ENCODE measurements around the gene RABGAP1L. TPM values are rescaled to one million over a fixed set of nuclear protein-coding genes. Genes with fewer than 3 reads are reported as not detected.

The RABGAP1L gene
- total and polyA plus RNA-seq, 4 donors = 4.8 to 53.5 (median 18.8) TPM

- 99% methylated on average over 1 of the region's 1 CpG for WGBS
These were observed 163.0 kb downstream of the RABGAP1L start for GRCh38 chr1:174322202-174322862.

GRCh38 chr1:174324493-174324892 lies 165.2 kb downstream of the RABGAP1L start:
- Histone ChIP-seq H3K9me3 (ENCODE audit: control insufficient read depth in 4 of 4, low read length in 3 of 4) (peaks cover 2 to 7% (median 3%) of the 10 kb centered on the region in 4 donors), H3K4me3 (ENCODE audit: low read depth in 1 of 3, low read length in 3 of 3) (no peak overlapping the region), H3K4me1 (ENCODE audit: control insufficient read depth in 4 of 4, insufficient read depth in 4 of 4, low read length in 3 of 4) (no peaks in the 10 kb centered on the region), H3K27ac (ENCODE audit: low read depth in 1 of 2, low read length in 2 of 2) (no peak overlapping the region), H3K9ac (ENCODE audit: low read depth in 1 of 2, low read length in 2 of 2) (no peak overlapping the region), H3K27me3 (ENCODE audit: control insufficient read depth in 4 of 4, insufficient read depth in 4 of 4, low read length in 3 of 4) (no peaks in the 10 kb centered on the region), H3K36me3 (ENCODE audit: control insufficient read depth in 4 of 4, insufficient read depth in 3 of 4, low read depth in 1 of 4, low read length in 3 of 4) (no peaks in the 10 kb centered on the region)
- 97% methylated on average over 1 of the region's 1 CpG for WGBS
- DNase-seq (ENCODE audit: low spot score) = no peak
- no peak for TF ChIP-seq EGR1 (IDR thresholded peaks at IDR 0.05; ENCODE audit: low read depth in 2 of 2)
- TF ChIP-seq MAX (IDR thresholded peaks at IDR 0.05) = no peak

More at GRCh38 chr1:174322202-174322862, 163.0 kb downstream of the RABGAP1L start:
- H3K27me3 ChIP-seq (ENCODE audit: control insufficient read depth in 4 of 4, insufficient read depth in 4 of 4, low read length in 3 of 4) = no peaks in the 10 kb centered on the region
- H3K27ac ChIP-seq (ENCODE audit: low read depth in 1 of 2, low read length in 2 of 2) = no peak overlapping the region
- no peaks in the 10 kb centered on the region for H3K36me3 ChIP-seq (ENCODE audit: control insufficient read depth in 4 of 4, insufficient read depth in 3 of 4, low read depth in 1 of 4, low read length in 3 of 4)
- no peak overlapping the region for H3K9ac ChIP-seq (ENCODE audit: low read depth in 1 of 2, low read length in 2 of 2)
- DNase-seq (ENCODE audit: low spot score) = no peak
- TF ChIP-seq EGR1 (IDR thresholded peaks at IDR 0.05; ENCODE audit: low read depth in 2 of 2) = no peak
- TF ChIP-seq GABPA (IDR thresholded peaks at IDR 0.05 in 1 of 2, conservative IDR thresholded peaks at IDR 0.05 in 1 of 2) = no peak
- no peak for TF ChIP-seq MAX (IDR thresholded peaks at IDR 0.05)
- TF ChIP-seq JUND (IDR thresholded peaks at IDR 0.05) = no peak
- TF ChIP-seq RAD21 (IDR thresholded peaks at IDR 0.05) = no peak
- TF ChIP-seq TAF1 (conservative IDR thresholded peaks at IDR 0.05) = no peak
- H3K4me3 ChIP-seq (ENCODE audit: low read depth in 1 of 3, low read length in 3 of 3) = no peak overlapping the region
- peaks cover 2 to 7% (median 3%) of the 10 kb centered on the region in 4 donors for H3K9me3 ChIP-seq (ENCODE audit: control insufficient read depth in 4 of 4, low read length in 3 of 4)
- H3K4me1 ChIP-seq (ENCODE audit: control insufficient read depth in 4 of 4, insufficient read depth in 4 of 4, low read length in 3 of 4) = no peaks in the 10 kb centered on the region

- H3K9me3 ChIP-seq (ENCODE audit: control insufficient read depth in 4 of 4, low read length in 3 of 4) = peaks cover 2 to 7% (median 3%) of the 10 kb centered on the region in 4 donors
- 75% methylated on average over 1 of the region's 1 CpG for WGBS
- H3K36me3 ChIP-seq (ENCODE audit: control insufficient read depth in 4 of 4, insufficient read depth in 3 of 4, low read depth in 1 of 4, low read length in 3 of 4) = no peaks in the 10 kb centered on the region
These were observed 165.6 kb downstream of the RABGAP1L start for GRCh38 chr1:174324939-174325338.

GRCh38 chr1:174326278-174326677 lies 167.0 kb downstream of the RABGAP1L start:
- WGBS = over 99% methylated on average over 3 of the region's 3 CpGs

More at GRCh38 chr1:174324939-174325338, 165.6 kb downstream of the RABGAP1L start:
- Histone ChIP-seq H3K9ac (ENCODE audit: low read depth in 1 of 2, low read length in 2 of 2) (no peak overlapping the region), H3K4me3 (ENCODE audit: low read depth in 1 of 3, low read length in 3 of 3) (no peak overlapping the region), H3K27me3 (ENCODE audit: control insufficient read depth in 4 of 4, insufficient read depth in 4 of 4, low read length in 3 of 4) (no peaks in the 10 kb centered on the region), H3K27ac (ENCODE audit: low read depth in 1 of 2, low read length in 2 of 2) (no peak overlapping the region), H3K4me1 (ENCODE audit: control insufficient read depth in 4 of 4, insufficient read depth in 4 of 4, low read length in 3 of 4) (no peaks in the 10 kb centered on the region)
- DNase-seq (ENCODE audit: low spot score) = no peak
- TF ChIP-seq YY1 (IDR thresholded peaks at IDR 0.05) (no peak), ATF3 (IDR thresholded peaks at IDR 0.05) (no peak)

More at GRCh38 chr1:174326278-174326677, 167.0 kb downstream of the RABGAP1L start:
- Histone ChIP-seq H3K27ac (ENCODE audit: low read depth in 1 of 2, low read length in 2 of 2) (no peak overlapping the region), H3K4me3 (ENCODE audit: low read depth in 1 of 3, low read length in 3 of 3) (no peak overlapping the region), H3K27me3 (ENCODE audit: control insufficient read depth in 4 of 4, insufficient read depth in 4 of 4, low read length in 3 of 4) (no peaks in the 10 kb centered on the region), H3K36me3 (ENCODE audit: control insufficient read depth in 4 of 4, insufficient read depth in 3 of 4, low read depth in 1 of 4, low read length in 3 of 4) (no peaks in the 10 kb centered on the region), H3K4me1 (ENCODE audit: control insufficient read depth in 4 of 4, insufficient read depth in 4 of 4, low read length in 3 of 4) (no peaks in the 10 kb centered on the region), H3K9ac (ENCODE audit: low read depth in 1 of 2, low read length in 2 of 2) (no peak overlapping the region), H3K9me3 (ENCODE audit: control insufficient read depth in 4 of 4, low read length in 3 of 4) (peaks cover under 1 to 5% (median 2%) of the 10 kb centered on the region in 4 donors)
- no peak for DNase-seq (ENCODE audit: low spot score)
- TF ChIP-seq ZBTB33 (IDR thresholded peaks at IDR 0.05) = no peak
- TF ChIP-seq ATF3 (IDR thresholded peaks at IDR 0.05) = no peak
- no peak for TF ChIP-seq HNF4A (conservative IDR thresholded peaks at IDR 0.05)
- TF ChIP-seq TAF1 (conservative IDR thresholded peaks at IDR 0.05) = no peak
- no peak for TF ChIP-seq REST (IDR thresholded peaks at IDR 0.05)
- TF ChIP-seq NR2F2 (IDR thresholded peaks at IDR 0.05) = no peak
- TF ChIP-seq RXRA (IDR thresholded peaks at IDR 0.05) = no peak

All from liver (tissue), 9 donors.